ENCODE data around the gene MYT1.
"Not testable (repeated sequence)": the region's sequence is repeated elsewhere in the genome, so short reads cannot be mapped to it uniquely, and the experiment has no call there.

Gene MYT1

GRCh38 chr20:64164123-64164836, at the start of gene MYT1:
MYT1 (plus strand) TSS chr20:64164452; CDS start chr20:64198862, 34,410 bp downstream.
- no peak for DNase-seq

GRCh38 chr20:64115171-64115911, 48.9 kb upstream of the MYT1 start:
- DNase-seq = no peak

GRCh38 chr20:64116016-64116415, 48.2 kb upstream of the MYT1 start:
- no peak for DNase-seq

- DNase-seq = no peak
Observed at GRCh38 chr20:64116541-64117431, 47.5 kb upstream of the MYT1 start.

- not testable (repeated sequence) for DNase-seq
Observed at GRCh38 chr20:64117432-64117777, 46.8 kb upstream of the MYT1 start.

- DNase-seq = no peak
Observed at GRCh38 chr20:64119301-64119680, 45.0 kb upstream of the MYT1 start.

GRCh38 chr20:64119681-64120341, 44.4 kb upstream of the MYT1 start:
- DNase-seq = no peak

- no peak for DNase-seq
Observed at GRCh38 chr20:64121586-64121985, 42.7 kb upstream of the MYT1 start.

GRCh38 chr20:64122927-64123326, 41.3 kb upstream of the MYT1 start:
- DNase-seq = not testable (repeated sequence)

- DNase-seq = not testable (repeated sequence)
Observed at GRCh38 chr20:64123517-64123916, 40.7 kb upstream of the MYT1 start.

GRCh38 chr20:64129146-64129782, 35.0 kb upstream of the MYT1 start:
- no peak for DNase-seq

- no peak for DNase-seq
Observed at GRCh38 chr20:64130271-64130670, 34.0 kb upstream of the MYT1 start.

- no peak for DNase-seq
Observed at GRCh38 chr20:64130876-64131275, 33.4 kb upstream of the MYT1 start.

GRCh38 chr20:64131406-64131805, 32.8 kb upstream of the MYT1 start:
- peak; percentile 16 for DNase-seq

- DNase-seq = no peak
Observed at GRCh38 chr20:64133951-64134407, 30.3 kb upstream of the MYT1 start.

- not testable (repeated sequence) for DNase-seq
Observed at GRCh38 chr20:64134744-64135143, 29.5 kb upstream of the MYT1 start.

- DNase-seq = no peak
Observed at GRCh38 chr20:64136004-64136710, 28.1 kb upstream of the MYT1 start.

- no peak for DNase-seq
Observed at GRCh38 chr20:64137598-64138031, 26.6 kb upstream of the MYT1 start.

- no peak for DNase-seq
Observed at GRCh38 chr20:64138276-64138815, 25.9 kb upstream of the MYT1 start.

GRCh38 chr20:64139199-64140060, 24.8 kb upstream of the MYT1 start:
- no peak for DNase-seq
